HK-2 (cell line): ENCODE measurements around the gene LBX1.

Experiments
- DNase-seq: peaks from one replicate; pipeline ENCODE4 v3.0.0-alpha.2; 2018; ENCODE audit not compliant: unreplicated experiment

Gene LBX1

DNA sequence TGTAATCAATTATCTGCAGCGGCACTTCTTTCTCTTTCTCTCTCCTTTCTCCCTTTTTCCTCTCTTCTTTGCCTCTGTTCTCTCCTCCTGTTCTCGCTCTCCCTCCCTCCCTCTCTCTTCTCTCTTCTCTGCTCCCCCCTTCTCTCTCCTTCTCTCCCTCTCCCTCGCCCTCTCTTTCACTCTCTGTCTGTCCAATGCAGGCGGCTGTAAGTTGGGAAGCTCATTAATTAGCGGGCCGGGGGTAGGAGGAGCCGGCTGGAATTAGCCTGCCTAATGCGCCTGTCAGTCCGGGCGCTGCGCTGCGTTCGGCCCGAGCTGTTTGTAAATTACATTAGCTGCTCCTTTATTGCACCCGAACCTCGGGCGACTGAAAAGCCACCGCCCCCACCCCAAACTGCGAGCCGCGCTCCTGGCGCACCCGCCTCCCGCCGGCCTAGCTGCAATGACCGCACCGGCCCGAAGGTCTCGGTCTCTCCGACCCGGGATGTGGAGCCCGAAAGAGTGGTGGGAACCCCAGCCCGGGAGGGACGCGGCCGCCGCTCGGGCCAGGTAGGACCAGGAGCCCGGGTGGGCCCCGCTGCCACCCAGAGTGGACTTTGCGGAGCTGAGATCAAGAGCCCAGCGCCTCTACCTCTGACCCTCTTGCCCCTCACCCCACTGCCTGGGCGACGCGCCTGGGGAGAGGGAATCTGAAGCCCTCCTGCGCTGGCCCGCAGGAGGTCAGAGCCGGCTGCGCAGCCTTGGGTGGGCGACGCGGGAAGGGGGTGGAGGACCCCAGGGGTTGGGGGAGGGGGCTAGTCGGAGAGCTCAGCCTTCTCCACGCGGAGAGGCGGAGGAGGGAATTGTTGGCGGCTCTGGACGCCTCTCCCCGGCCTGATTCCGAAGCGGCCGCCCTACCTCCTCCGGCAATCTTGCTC lies at the start of gene LBX1:
Gene LBX1 (minus strand): TSS at position 198 of the 917 bp plus-strand sequence. CDS start 648 bp downstream, outside the sequence.
- DNase-seq, result no peak

GRCh38 chr10:101273741-101274140 lies 44.5 kb upstream of the LBX1 start:
- no peak for DNase-seq

GRCh38 chr10:101273330-101273729 lies 44.1 kb upstream of the LBX1 start:
- no peak for DNase-seq

DNA sequence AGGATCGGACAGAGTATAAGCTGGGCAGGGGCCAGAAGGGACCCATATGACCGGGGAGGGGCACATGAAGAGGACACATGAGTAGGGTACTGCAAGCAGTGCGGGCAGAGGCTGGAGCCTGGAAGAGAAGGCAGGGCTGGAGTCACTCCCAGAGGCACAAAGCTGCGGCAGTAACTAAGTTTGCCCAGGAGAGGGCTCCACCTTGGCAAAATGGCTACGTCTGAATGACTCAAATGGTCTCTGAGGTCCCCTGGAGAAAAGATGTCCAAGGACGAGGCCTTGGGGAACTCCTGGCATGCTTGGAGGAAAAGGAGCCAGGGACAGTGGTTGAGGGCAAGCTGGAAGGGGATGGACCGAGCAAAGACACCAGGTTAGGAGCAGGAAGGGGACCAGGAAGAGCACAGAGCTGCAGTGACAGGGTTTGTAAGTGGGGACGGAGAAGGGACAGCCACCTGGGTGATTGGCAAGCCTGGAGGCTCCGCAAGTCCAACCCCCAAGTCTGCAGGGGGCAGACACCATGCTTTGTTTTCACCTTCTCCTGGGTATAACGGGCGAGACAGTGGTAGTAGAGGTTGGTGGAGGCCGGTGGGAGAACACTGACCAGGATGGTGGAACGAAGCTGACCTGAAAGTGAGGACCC lies 43.1 kb upstream of the LBX1 start:
- peak; percentile 71 for DNase-seq

DNA sequence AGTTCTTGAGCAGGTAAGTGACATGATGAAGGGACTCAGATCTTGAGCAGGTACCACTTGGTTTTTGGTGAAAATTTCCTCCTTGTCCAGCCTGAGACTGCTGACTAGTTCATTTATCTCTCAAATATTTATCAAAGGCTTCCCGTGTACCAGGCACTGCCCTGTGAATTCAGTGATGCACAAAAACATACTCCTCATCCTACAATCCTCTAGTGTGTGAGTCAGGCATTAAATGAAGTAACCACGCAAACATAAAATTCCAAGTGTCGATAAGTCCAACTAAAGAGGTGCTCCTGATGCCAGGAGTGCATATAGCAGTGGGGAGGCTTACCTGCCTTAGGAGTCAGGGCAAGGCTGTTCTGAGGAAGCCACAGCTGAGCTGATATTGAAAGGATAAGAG lies 41.5 kb upstream of the LBX1 start:
- DNase-seq, result no peak

DNA sequence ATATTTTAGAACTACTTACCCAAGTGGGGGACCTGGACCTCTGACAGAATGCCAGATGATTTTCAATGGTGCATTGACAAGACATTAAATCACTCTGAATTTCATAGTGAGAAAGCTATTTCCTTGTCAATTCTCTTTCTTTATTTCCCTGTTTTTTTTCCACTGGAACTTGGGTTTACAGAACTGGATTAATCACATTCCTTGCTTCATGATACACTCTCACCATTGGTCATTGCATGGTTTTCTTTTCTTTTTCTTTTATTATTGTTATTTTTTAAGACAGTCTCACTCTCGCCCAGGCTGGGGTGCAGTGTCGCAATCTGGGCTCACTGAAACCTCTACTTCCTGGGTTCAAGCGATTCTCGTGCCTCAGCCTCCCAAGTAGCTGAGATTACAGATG lies 38.5 kb upstream of the LBX1 start:
- no peak for DNase-seq

DNA sequence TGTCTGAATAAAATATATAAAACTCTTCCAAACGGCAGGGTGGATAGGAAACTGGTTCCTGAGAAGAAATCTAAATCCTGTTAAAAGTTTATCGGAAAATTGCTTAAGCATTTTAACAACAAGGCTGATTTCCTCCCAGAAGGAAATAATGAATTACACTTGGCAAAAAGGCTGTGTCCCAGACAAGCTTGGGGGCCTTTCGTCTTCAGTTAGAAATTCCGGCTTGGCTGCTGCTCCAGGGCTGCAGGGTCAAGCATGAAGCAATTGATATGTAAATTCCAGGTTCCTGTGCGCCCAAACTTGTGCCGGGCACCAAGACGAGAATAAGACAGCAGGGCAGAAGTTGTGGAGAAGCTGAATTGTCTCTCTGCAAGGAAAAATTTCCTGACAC lies 38.0 kb upstream of the LBX1 start:
- no peak for DNase-seq

GRCh38 chr10:101266381-101267289 lies 37.4 kb upstream of the LBX1 start:
- no peak for DNase-seq

GRCh38 chr10:101263150-101263752 lies 34.0 kb upstream of the LBX1 start:
- DNase-seq, result no peak

DNA sequence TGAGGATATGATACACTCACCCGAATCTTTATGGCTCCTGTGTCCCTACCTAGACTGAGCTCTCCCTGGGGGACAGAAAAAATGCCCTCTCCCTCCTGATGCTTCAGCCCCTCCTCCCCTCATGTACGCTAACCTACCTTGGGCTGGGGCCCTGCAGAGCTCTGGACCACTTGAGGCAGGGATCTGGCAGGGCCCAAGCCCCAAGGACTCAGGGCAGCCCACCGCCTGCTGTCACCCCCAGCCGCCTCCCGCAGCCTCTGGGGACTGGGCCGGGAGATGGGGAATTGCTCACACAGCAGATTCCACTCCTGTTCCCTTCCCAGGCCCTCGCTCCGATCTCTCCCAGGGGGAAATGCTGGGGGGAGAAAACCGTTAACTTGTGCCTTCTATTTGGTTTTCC lies 32.9 kb upstream of the LBX1 start:
- DNase-seq, result no peak

DNA sequence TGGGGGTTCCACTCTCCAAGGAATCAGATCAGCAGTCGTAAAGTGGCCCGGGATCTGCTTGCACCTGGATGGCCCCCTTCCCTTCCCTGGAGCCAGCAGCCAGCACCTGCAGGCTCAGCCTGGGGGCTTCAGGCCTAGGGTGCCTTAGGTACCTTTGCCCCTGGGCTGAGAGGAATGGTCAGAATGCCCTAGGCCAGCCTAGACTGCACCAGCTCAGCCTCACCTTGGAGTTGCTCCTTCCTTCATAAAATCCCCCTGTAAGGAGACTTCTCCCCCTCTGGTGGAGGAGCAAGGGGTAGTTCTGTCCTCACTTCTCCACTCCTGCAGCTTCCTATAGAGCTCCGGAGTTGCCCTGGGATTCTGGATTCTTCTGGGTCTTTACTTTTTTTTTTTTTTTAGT lies 32.4 kb upstream of the LBX1 start:
- no peak for DNase-seq

DNA sequence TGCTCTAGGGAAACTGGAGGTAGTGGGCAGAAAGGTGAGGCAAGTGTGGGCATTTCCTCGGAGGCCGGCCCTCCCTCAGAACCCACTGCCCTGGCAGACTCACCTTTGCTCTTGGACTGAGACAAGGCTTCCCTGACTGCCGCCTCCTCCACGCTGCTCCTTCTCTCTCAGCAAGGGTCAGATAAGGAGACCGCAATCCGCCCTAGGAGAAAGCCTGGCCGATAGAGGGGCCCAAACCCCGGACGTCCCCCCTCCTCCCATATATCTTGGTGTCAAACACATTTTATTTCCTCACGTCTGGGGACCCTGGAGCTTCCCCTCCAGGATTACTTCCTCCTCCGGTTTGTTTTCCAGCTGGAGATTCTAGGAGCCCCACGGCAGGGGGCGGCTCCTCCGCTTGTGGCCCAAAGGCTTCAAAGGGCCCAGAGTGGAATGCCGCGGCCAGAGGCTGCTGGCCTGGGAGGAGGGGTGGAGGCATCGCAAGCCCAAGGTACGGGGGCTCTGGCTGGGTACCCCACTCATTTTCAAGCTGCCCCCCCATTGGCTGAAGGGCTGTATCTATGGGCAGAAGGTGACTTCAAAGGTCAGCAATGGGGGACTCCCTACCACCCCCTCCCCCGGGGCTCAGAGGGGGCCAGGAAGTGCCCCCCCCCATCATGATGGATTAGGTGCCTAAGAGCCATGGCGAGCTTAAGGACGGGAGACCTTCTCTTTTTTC lies 31.7 kb upstream of the LBX1 start:
- no peak for DNase-seq

- DNase-seq, result no peak
Measured at GRCh38 chr10:101258179-101258885, 29.1 kb upstream of the LBX1 start.

GRCh38 chr10:101257491-101257890 lies 28.2 kb upstream of the LBX1 start:
- DNase-seq, result no peak

- no peak for DNase-seq
Measured at GRCh38 chr10:101257084-101257483, 27.8 kb upstream of the LBX1 start.

GRCh38 chr10:101256387-101256786 lies 27.1 kb upstream of the LBX1 start:
- no peak for DNase-seq

GRCh38 chr10:101250136-101250535 lies 20.9 kb upstream of the LBX1 start:
- DNase-seq, result no peak

GRCh38 chr10:101249171-101249581 lies 19.9 kb upstream of the LBX1 start:
- DNase-seq, result no peak

GRCh38 chr10:101246639-101247038 lies 17.4 kb upstream of the LBX1 start:
- no peak for DNase-seq

- no peak for DNase-seq
Measured at GRCh38 chr10:101244321-101245050, 15.2 kb upstream of the LBX1 start.
